ENCODE measurements around the gene HS2ST1. TPM values are rescaled to one million over a fixed set of nuclear protein-coding genes. Genes with fewer than 3 reads are reported as not detected.

The HS2ST1 gene
- total RNA-seq, 3 donors from 2014 or later = 20.9 to 24.5 (median 21.7) TPM

DNA sequence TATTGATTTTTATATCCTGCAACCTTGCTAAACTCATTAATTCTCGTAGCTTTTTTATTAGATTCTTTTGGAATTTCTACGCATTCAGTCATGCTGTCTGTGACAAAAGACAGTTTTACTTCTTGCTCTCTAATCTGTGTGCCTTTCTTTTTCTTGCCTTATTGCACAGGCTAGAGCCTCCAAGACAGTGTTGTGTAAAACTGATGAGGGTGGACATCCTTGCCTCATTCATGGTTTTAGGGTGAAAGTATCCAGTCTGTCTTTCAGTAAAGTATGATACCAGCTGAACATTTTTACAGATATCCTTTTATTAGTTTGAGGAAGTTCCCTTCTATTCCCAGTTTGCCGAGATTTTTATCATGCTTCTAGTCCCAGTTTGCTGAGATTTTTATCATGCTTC lies 133.8 kb downstream of the HS2ST1 start:
- no peak for DNase-seq
- H3K9me3 ChIP-seq = peaks cover 9% of the 10 kb centered on the region
- H3K36me3 ChIP-seq (ENCODE audit: low read depth) = no peaks in the 10 kb centered on the region
- no peak overlapping the region for H3K4me3 ChIP-seq
- no peaks in the 10 kb centered on the region for H3K4me1 ChIP-seq (ENCODE audit: low read depth)
- ATAC-seq = no peak
- TF ChIP-seq, protein P1, sequence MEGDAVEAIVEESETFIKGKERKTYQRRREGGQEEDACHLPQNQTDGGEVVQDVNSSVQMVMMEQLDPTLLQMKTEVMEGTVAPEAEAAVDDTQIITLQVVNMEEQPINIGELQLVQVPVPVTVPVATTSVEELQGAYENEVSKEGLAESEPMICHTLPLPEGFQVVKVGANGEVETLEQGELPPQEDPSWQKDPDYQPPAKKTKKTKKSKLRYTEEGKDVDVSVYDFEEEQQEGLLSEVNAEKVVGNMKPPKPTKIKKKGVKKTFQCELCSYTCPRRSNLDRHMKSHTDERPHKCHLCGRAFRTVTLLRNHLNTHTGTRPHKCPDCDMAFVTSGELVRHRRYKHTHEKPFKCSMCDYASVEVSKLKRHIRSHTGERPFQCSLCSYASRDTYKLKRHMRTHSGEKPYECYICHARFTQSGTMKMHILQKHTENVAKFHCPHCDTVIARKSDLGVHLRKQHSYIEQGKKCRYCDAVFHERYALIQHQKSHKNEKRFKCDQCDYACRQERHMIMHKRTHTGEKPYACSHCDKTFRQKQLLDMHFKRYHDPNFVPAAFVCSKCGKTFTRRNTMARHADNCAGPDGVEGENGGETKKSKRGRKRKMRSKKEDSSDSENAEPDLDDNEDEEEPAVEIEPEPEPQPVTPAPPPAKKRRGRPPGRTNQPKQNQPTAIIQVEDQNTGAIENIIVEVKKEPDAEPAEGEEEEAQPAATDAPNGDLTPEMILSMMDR (IDR thresholded peaks at IDR 0.05) = no peak
- intact Hi-C loops (cut with DNase I, micrococcal nuclease) = no loop called here

DNA sequence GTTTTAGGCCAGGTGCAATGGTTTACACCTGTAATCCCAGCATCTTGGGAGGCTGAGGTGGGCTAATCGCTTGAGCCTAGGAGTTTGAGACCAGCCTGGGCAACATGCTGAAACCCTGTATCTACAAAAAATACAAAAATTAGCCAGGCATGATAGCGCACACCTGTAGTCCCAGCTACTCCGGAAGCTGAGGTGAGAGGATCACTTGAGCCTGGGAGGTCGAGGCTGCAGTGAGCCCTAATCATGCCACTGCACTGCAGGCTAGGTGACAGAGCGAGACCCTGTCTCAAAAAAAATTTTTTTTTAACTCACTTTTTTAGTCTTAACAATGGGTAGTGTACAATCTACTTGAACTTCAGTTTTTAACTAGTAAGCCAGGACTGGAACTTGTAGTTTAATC lies 137.5 kb downstream of the HS2ST1 start:
- TF ChIP-seq, protein P1 (IDR thresholded peaks at IDR 0.05) = no peak
- intact Hi-C loops (cut with DNase I, micrococcal nuclease) = no loop called here
- ATAC-seq (no peak), DNase-seq (no peak)
- H3K9me3 ChIP-seq = peaks cover 9% of the 10 kb centered on the region
- H3K4me1 ChIP-seq (ENCODE audit: low read depth) = no peaks in the 10 kb centered on the region
- H3K36me3 ChIP-seq (ENCODE audit: low read depth) = no peaks in the 10 kb centered on the region
- H3K4me3 ChIP-seq = no peak overlapping the region

DNA sequence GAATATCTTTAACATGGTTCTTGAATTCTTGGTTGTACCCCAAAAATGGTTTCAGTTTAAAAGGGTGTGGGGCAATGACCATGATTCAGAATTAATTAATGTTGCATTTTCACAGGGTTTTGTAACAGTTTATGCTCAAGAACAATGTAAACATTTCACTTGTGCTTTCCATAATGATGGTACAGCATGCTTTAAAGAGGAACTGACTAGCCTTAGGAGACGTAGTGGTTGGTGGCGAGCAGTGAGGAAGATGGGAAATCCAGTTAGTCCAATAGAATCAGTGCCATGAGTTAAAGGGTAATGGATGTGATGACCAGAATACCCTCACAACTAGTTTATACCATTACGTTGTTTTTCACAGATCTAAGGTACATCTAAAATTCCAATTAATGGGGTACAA lies 138.0 kb downstream of the HS2ST1 start:
- H3K9me3 ChIP-seq = peaks cover 7% of the 10 kb centered on the region
- ATAC-seq (no peak), DNase-seq (no peak)

DNA sequence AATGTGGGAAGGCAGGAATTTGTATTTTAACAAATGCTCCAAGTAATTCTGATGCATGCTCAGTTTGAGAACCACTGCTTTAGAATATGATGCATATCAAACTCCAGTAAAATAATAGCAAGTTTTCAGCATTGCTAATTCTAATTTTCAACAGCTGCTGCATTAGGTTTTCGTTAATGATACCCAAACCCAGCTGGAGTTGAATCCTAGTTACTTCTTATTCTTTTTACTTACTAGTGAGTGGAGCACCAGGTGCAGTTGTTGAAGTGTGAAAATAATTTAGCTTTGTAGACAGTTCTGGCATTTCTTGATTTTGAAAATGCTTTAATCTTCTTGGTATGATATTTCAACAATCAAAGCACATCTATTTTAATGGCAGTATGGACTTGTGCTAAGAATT lies 138.5 kb downstream of the HS2ST1 start:
- TF ChIP-seq, protein P1 (IDR thresholded peaks at IDR 0.05) = no peak
- intact Hi-C loops (cut with DNase I, micrococcal nuclease) = no loop called here

More for the DNA sequence above, 138.0 kb downstream of the HS2ST1 start:
- H3K36me3 ChIP-seq (ENCODE audit: low read depth) = no peaks in the 10 kb centered on the region
- TF ChIP-seq, protein P1 (IDR thresholded peaks at IDR 0.05) = no peak
- H3K4me1 ChIP-seq (ENCODE audit: low read depth) = no peaks in the 10 kb centered on the region
- H3K4me3 ChIP-seq = no peak overlapping the region
- intact Hi-C loops (cut with DNase I, micrococcal nuclease) = no loop called here

DNA sequence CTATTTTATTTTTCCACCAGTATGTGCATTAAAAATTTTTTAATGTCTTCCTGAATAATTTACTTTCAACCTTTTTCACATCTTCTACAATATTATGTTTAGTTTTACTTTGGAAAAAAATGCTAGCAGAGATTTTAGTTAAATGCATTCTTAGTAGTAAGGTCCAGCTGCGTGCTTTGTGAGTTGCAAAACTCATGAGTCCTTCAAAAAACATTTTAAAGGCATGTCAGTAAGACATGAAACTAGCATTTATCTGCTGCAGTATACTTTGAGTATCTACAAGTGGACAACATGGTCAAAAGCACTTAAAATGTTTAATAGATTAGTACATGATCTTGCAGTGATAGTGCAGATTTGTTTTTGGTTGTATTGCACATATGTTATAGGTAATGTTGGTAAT lies 139.0 kb downstream of the HS2ST1 start:
- Histone ChIP-seq H3K4me1 (ENCODE audit: low read depth) (no peaks in the 10 kb centered on the region), H3K4me3 (no peak overlapping the region), H3K9me3 (no peaks in the 10 kb centered on the region), H3K36me3 (ENCODE audit: low read depth) (no peaks in the 10 kb centered on the region)
- intact Hi-C loops (cut with DNase I, micrococcal nuclease) = no loop called here
- TF ChIP-seq, protein P1 (IDR thresholded peaks at IDR 0.05) = no peak
- DNase-seq = no peak
- no peak for ATAC-seq

More for the DNA sequence above, 138.5 kb downstream of the HS2ST1 start:
- Histone ChIP-seq H3K9me3 (peaks cover 4% of the 10 kb centered on the region), H3K4me1 (ENCODE audit: low read depth) (no peaks in the 10 kb centered on the region), H3K36me3 (ENCODE audit: low read depth) (no peaks in the 10 kb centered on the region), H3K4me3 (no peak overlapping the region)
- ATAC-seq = no peak
- no peak for DNase-seq

DNA sequence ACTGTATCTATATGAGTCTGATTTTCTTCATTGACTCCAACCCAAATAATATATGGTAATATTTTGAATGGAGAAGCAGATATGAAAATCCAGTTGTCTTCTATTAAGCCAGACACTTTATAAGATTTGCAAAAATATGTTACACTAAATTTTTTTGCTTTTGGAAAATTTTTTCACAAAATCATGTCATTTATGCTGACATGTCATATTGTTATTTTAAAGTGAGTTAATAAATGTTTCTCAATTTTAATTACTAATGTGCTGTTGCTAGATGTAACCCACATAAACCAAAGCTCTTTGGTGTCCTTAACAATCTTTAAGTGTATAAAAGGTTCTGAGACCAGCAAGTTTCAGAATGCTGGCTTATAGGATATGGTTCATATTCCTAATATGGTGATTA lies 142.5 kb downstream of the HS2ST1 start:
- TF ChIP-seq, protein P1 (IDR thresholded peaks at IDR 0.05) = no peak
- Histone ChIP-seq H3K9me3 (no peaks in the 10 kb centered on the region), H3K4me1 (ENCODE audit: low read depth) (no peaks in the 10 kb centered on the region), H3K4me3 (no peak overlapping the region), H3K36me3 (ENCODE audit: low read depth) (no peaks in the 10 kb centered on the region)
- DNase-seq (no peak), ATAC-seq (no peak)
- intact Hi-C loops (cut with DNase I, micrococcal nuclease) = no loop called here

Measured in mucosa of descending colon (tissue), 3 donors.